SU-DHL-6 (cell line): ENCODE measurements around the gene NOS1AP.

ENCODE experiments used
- H2AFZ ChIP-seq: fragments of 200-600 bp; sonication (generic); 2 replicates; pipeline ENCODE4 v1.6.1; 2014; ENCODE audit warnings: low read depth, mild to moderate bottlenecking, moderate library complexity, mixed read lengths, antibody characterized with exemption, low read length; ENCODE audit not compliant: severe bottlenecking
- H3F3A ChIP-seq: fragments of 200-600 bp; shearing (Covaris generic); 2 replicates; pipeline ENCODE4 v1.6.0; 2016; ENCODE audit warnings: antibody characterized with exemption, mild to moderate bottlenecking; ENCODE audit not compliant: insufficient read depth
- H3K27ac ChIP-seq: fragments of 200-600 bp; sonication (generic); 2 replicates; pipeline ENCODE4 v1.5.1; 2016; ENCODE audit warnings: low read depth, mild to moderate bottlenecking, low read length, moderate library complexity, mixed read lengths
- H3K27me3 ChIP-seq: fragments of 200-600 bp; sonication (generic), shearing (Covaris generic); 2 replicates; pipeline ENCODE4 v1.6.0; 2014; ENCODE audit warnings: mild to moderate bottlenecking, low read length
- H3K36me3 ChIP-seq: fragments of 200-600 bp; sonication (generic); 2 replicates; pipeline ENCODE4 v1.6.1; 2014; ENCODE audit warnings: mild to moderate bottlenecking, low read length, mixed read lengths
- H3K4me2 ChIP-seq: fragments of 300-600, 200-600 bp; shearing (Covaris generic), sonication (generic); 2 replicates; pipeline ENCODE4 v1.6.0; 2014; ENCODE audit warnings: low read length, low read depth, mild to moderate bottlenecking; ENCODE audit not compliant: poor library complexity, severe bottlenecking
- H3K4me3 ChIP-seq: fragments of 200-600 bp; sonication (generic); 2 replicates; pipeline ENCODE4 v1.5.1; 2014; ENCODE audit warnings: antibody characterized with exemption, low read length, mild to moderate bottlenecking, mixed read lengths; ENCODE audit not compliant: insufficient read depth, poor library complexity, severe bottlenecking
- H3K79me2 ChIP-seq: fragments of 200-600 bp; sonication (generic); 2 replicates; pipeline ENCODE4 v1.6.1; 2014; ENCODE audit warnings: mild to moderate bottlenecking, low read length, moderate library complexity; ENCODE audit not compliant: insufficient read depth
- H3K9ac ChIP-seq: fragments of 200-600 bp; sonication (generic); 2 replicates; pipeline ENCODE4 v1.7.0; 2014; ENCODE audit warnings: mild to moderate bottlenecking, low read length
- H3K9me2 ChIP-seq: fragments of 200-600 bp; sonication (generic); replicated peaks from 2 replicates; pipeline ENCODE4 v1.6.1; 2014; ENCODE audit warnings: low read length; ENCODE audit not compliant: insufficient read depth
- H3K9me3 ChIP-seq: fragments of 200-600 bp; sonication (generic); 2 replicates; pipeline ENCODE4 v1.6.1; 2014; ENCODE audit warnings: low read length, mixed read lengths; ENCODE audit not compliant: insufficient read depth
- H4K20me1 ChIP-seq: fragments of 200-600 bp; sonication (generic); 2 replicates; pipeline ENCODE4 v1.6.1; 2014; ENCODE audit warnings: low read depth, mild to moderate bottlenecking, antibody characterized with exemption, low read length, moderate library complexity, mixed read lengths
- EZH2phosphoT487 ChIP-seq: fragments of 200-600 bp; sonication (generic), shearing (Covaris generic); conservative IDR thresholded peaks from 2 replicates; pipeline ENCODE4 v1.6.1; 2018; ENCODE audit warnings: mild to moderate bottlenecking, antibody characterized with exemption, low read length, moderate library complexity, mixed read lengths
- TF ChIP-seq, protein P1 (sequence below): fragments of 200-600 bp; sonication (generic); IDR thresholded peaks from one replicate; pipeline ENCODE4 v1.5.1; 2017; ENCODE audit warnings: antibody characterized with exemption, mild to moderate bottlenecking, low read length, moderate library complexity; ENCODE audit not compliant: insufficient read depth, poor library complexity, severe bottlenecking

The NOS1AP gene

DNA sequence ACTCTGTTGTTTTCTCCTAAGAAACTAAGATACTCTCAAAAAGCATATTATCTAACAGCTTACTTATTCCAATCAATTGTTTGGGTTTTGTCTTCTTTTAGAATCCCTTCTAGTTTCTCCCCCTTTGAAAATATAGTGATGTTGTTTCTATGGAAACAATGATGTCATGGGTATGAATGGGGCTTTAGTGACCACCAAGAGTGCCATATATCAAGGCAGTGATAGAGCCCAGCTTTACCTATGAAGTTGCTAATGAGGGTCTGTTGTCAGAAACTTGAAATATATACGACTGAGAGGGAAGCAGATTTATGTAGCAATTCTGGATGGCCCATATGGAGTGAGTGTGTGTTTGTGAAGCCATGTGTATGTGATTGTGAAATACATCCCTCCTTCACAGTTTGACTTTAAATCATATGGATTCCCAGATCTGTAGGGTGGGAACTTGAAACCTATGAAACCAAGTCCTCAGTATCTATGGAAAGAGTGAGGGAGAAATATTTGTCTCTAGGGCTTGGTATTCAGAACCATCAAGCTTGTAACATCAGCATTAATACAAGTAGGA, 190.5 kb downstream of the NOS1AP start:
- no peaks in the 10 kb centered on the region for H4K20me1 ChIP-seq
- H3K9me2 ChIP-seq = no peaks in the 10 kb centered on the region
- no peak overlapping the region for H3K4me2 ChIP-seq
- H3K27me3 ChIP-seq = no peaks in the 10 kb centered on the region
- no peak overlapping the region for H3K9ac ChIP-seq
- H3K27ac ChIP-seq = no peak overlapping the region
- TF ChIP-seq, protein P1, sequence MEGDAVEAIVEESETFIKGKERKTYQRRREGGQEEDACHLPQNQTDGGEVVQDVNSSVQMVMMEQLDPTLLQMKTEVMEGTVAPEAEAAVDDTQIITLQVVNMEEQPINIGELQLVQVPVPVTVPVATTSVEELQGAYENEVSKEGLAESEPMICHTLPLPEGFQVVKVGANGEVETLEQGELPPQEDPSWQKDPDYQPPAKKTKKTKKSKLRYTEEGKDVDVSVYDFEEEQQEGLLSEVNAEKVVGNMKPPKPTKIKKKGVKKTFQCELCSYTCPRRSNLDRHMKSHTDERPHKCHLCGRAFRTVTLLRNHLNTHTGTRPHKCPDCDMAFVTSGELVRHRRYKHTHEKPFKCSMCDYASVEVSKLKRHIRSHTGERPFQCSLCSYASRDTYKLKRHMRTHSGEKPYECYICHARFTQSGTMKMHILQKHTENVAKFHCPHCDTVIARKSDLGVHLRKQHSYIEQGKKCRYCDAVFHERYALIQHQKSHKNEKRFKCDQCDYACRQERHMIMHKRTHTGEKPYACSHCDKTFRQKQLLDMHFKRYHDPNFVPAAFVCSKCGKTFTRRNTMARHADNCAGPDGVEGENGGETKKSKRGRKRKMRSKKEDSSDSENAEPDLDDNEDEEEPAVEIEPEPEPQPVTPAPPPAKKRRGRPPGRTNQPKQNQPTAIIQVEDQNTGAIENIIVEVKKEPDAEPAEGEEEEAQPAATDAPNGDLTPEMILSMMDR = no peak
- TF ChIP-seq EZH2phosphoT487 = no peak
- no peaks in the 10 kb centered on the region for H3F3A ChIP-seq
- H3K4me3 ChIP-seq = no peak overlapping the region
- H2AFZ ChIP-seq = no peak overlapping the region
- H3K36me3 ChIP-seq = no peaks in the 10 kb centered on the region
- H3K9me3 ChIP-seq = no peaks in the 10 kb centered on the region
- no peaks in the 10 kb centered on the region for H3K79me2 ChIP-seq

DNA sequence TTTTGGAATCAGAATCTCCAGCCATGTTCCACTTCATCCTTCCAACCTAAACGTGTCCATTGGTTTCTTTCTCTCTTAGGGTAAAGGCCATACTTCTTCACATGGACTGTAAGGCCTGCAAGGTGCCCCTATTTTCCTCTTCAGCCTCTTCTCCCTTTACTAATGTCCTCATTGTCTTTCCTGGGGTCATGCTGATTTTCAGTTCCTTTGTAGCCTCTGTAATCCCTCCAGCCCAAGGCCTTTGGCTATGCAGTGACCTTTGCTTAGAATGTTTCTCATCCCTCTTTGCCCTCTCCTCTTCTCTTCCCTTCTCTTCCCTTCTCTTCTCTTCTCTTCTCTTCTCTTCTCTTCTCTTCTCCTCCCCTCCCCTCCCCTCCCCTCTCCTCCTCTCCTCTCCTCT, 194.6 kb downstream of the NOS1AP start:
- H4K20me1 ChIP-seq = no peaks in the 10 kb centered on the region
- no peak overlapping the region for H3K4me3 ChIP-seq

DNA sequence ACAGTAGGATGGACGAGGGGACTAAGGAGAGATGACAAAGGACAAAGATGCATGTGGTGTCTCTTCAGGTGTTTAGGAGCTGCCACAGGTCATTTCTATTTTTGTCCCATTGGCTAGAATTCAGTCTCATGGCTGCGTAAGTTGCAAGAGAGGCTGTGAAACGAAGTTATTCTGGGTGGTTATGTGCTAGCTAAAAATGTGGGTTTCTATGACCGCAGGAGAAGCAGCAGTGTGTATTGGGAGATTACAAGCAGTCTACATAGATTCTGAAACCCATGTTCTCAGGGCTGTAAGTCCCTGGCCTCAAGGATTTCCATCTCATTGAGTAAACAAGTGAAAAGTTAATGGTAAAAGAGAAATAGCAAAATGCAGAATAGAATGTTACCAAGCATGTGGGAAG, 196.5 kb downstream of the NOS1AP start:
- Histone ChIP-seq H3K27ac (no peak overlapping the region), H3K4me2 (no peak overlapping the region), H3K9me2 (no peaks in the 10 kb centered on the region), H3K36me3 (no peaks in the 10 kb centered on the region), H3K9me3 (no peaks in the 10 kb centered on the region), H3K9ac (no peak overlapping the region), H3K79me2 (no peaks in the 10 kb centered on the region), H3F3A (no peaks in the 10 kb centered on the region), H3K4me3 (no peak overlapping the region), H4K20me1 (no peaks in the 10 kb centered on the region), H3K27me3 (no peaks in the 10 kb centered on the region), H2AFZ (no peak overlapping the region)
- TF ChIP-seq, protein P1 = no peak
- TF ChIP-seq EZH2phosphoT487 = no peak

More for the DNA sequence above, 194.6 kb downstream of the NOS1AP start:
- H3F3A ChIP-seq = no peaks in the 10 kb centered on the region
- no peaks in the 10 kb centered on the region for H3K27me3 ChIP-seq
- no peak overlapping the region for H3K9ac ChIP-seq
- H3K9me2 ChIP-seq = no peaks in the 10 kb centered on the region
- H3K4me2 ChIP-seq = no peak overlapping the region
- H2AFZ ChIP-seq = no peak overlapping the region
- TF ChIP-seq, protein P1 = no peak
- TF ChIP-seq EZH2phosphoT487 = no peak
- no peaks in the 10 kb centered on the region for H3K36me3 ChIP-seq
- H3K79me2 ChIP-seq = no peaks in the 10 kb centered on the region
- H3K27ac ChIP-seq = no peak overlapping the region
- H3K9me3 ChIP-seq = no peaks in the 10 kb centered on the region
